Chondrocyte (in vitro differentiated cells): ENCODE measurements around the gene TPRG1. TPM values are rescaled to one million over a fixed set of nuclear protein-coding genes. Genes with fewer than 3 reads are reported as not detected.

Experiments used
- DNase-seq: peaks from one replicate; pipeline ENCODE4 v3.0.0; 2021; ENCODE audit warnings: mixed read lengths, low spot score
- H3K27ac Mint-ChIP-seq: one replicate; pipeline ENCODE4 v1.8.0; 2021; ENCODE audit warnings: mild to moderate bottlenecking, moderate library complexity, mixed read lengths; ENCODE audit not compliant: unreplicated experiment
- H3K27me3 Mint-ChIP-seq: 2 replicates; pipeline ENCODE4 v1.8.0; 2021; ENCODE audit warnings: low read depth, mixed read lengths
- H3K36me3 Mint-ChIP-seq: 2 replicates; pipeline ENCODE4 v1.8.0; 2021; ENCODE audit warnings: low read depth, mixed read lengths
- H3K4me1 Mint-ChIP-seq: 2 replicates; pipeline ENCODE4 v1.8.0; 2021; ENCODE audit warnings: low read depth, mild to moderate bottlenecking, mixed read lengths
- H3K4me3 Mint-ChIP-seq: one replicate; pipeline ENCODE4 v1.8.0; 2021; ENCODE audit warnings: mild to moderate bottlenecking, moderate library complexity, mixed read lengths; ENCODE audit not compliant: unreplicated experiment
- H3K9me3 Mint-ChIP-seq: 2 replicates; pipeline ENCODE4 v1.8.0; 2021; ENCODE audit warnings: low read depth, mixed read lengths
- total RNA-seq: library from RNA; stranded (reverse); gene quantifications from 3 replicates; pipeline ENCODE4 v1.2.1, GENCODE V29; 2021
- TF ChIP-seq, protein P1 (sequence below): fragments of 200-600 bp; sonication (generic); IDR thresholded peaks from 2 replicates; pipeline ENCODE4 v1.5.0; 2021; ENCODE audit warnings: antibody characterized with exemption, mild to moderate bottlenecking, moderate library complexity

TPRG1 gene
- total RNA-seq, 1 donor from 2014 or later: 1.3 TPM

- no peaks in the 10 kb centered on the region for H3K36me3 Mint-ChIP-seq
- peak overlapping the region; percentile 38 for H3K27ac Mint-ChIP-seq
- no peaks in the 10 kb centered on the region for H3K27me3 Mint-ChIP-seq
- H3K4me3 Mint-ChIP-seq: no peak overlapping the region
- TF ChIP-seq, protein P1, sequence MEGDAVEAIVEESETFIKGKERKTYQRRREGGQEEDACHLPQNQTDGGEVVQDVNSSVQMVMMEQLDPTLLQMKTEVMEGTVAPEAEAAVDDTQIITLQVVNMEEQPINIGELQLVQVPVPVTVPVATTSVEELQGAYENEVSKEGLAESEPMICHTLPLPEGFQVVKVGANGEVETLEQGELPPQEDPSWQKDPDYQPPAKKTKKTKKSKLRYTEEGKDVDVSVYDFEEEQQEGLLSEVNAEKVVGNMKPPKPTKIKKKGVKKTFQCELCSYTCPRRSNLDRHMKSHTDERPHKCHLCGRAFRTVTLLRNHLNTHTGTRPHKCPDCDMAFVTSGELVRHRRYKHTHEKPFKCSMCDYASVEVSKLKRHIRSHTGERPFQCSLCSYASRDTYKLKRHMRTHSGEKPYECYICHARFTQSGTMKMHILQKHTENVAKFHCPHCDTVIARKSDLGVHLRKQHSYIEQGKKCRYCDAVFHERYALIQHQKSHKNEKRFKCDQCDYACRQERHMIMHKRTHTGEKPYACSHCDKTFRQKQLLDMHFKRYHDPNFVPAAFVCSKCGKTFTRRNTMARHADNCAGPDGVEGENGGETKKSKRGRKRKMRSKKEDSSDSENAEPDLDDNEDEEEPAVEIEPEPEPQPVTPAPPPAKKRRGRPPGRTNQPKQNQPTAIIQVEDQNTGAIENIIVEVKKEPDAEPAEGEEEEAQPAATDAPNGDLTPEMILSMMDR: no peak
- H3K9me3 Mint-ChIP-seq: no peaks in the 10 kb centered on the region
- H3K4me1 Mint-ChIP-seq: peaks cover 22% of the 10 kb centered on the region
- DNase-seq: no peak
Observed at GRCh38 chr3:189132839-189133238, 38.9 kb upstream of the TPRG1 start.

DNA sequence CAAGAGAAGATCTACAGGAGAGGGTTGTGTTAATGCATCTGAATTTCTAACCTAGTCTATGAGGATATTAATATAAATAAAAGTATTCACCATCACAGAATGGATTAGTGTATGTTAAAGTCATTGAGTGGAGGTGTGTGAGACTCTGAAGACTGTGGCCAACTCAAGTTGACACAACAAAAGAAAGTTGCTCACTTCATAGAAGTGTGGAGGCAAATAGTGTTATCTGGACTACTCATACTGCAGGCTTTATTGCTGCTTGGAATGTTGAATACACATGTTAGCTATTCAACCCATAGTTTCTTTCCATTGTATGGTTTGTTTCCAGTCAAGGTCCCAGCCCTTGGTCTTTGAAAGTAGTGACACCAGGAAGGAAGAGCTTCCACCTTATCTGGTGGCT, 38.0 kb upstream of the TPRG1 start:
- no peak for DNase-seq
- H3K4me1 Mint-ChIP-seq: peaks cover 22% of the 10 kb centered on the region
- no peak overlapping the region for H3K4me3 Mint-ChIP-seq
- no peak overlapping the region for H3K27ac Mint-ChIP-seq
- H3K9me3 Mint-ChIP-seq: no peaks in the 10 kb centered on the region
- no peaks in the 10 kb centered on the region for H3K27me3 Mint-ChIP-seq
- H3K36me3 Mint-ChIP-seq: no peaks in the 10 kb centered on the region
- TF ChIP-seq, protein P1: no peak

DNA sequence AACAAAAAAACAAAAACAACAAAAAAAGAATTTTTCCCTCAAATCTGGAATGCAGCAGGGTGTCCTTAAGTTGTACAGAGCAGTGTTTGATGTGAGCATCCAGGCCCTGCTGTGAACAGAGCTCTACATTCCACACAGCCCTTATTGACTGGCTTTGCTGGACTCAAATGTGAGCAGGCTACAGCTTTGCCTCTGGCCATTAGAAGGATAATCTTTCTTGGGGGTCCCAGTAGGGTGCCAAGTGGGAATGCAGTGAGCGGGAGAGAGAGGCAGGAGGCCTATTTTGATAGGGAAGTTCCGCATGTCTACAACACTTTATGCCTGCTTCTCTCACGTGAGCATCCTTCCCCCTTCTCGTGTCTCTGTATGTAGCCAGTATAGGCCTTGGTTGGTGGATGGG, 34.4 kb upstream of the TPRG1 start:
- TF ChIP-seq, protein P1: no peak
- no peaks in the 10 kb centered on the region for H3K27me3 Mint-ChIP-seq
- DNase-seq: no peak
- no peaks in the 10 kb centered on the region for H3K9me3 Mint-ChIP-seq
- H3K4me3 Mint-ChIP-seq: no peak overlapping the region
- H3K36me3 Mint-ChIP-seq: peaks cover 1% of the 10 kb centered on the region
- peaks cover 12% of the 10 kb centered on the region for H3K4me1 Mint-ChIP-seq
- no peak overlapping the region for H3K27ac Mint-ChIP-seq

DNA sequence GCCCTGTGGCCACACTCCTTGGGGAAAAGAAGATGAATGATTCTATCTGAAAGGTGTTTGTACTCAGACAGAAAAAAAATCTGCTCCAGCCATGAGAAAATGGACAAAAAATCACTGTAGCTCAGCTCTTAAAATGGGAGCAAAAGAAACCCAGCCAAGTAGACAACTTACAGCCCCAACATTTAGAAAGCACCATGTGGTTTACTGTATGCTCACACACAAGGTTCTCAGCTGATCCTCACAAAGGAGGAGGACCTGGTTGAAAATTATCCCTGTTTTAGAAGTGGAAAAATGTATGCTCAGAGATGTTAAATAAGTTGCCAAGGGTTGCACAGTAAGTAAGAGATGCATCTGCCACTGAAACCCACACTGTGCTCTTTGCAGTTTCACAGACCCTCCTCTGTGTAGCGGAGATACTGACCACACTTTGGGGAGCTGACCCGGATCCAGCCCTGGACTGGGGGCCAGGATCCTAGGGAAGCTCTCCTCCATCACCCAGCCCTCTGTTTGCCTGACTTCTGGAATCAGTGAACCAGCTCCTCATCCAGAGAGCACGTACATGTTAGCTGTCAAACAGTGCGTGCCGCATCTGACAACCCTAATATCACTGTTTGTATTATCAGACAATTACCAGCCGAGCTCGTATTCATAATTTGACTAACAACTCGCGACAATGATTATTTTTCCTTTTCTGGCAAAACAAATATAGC, 32.7 kb upstream of the TPRG1 start:
- no peaks in the 10 kb centered on the region for H3K27me3 Mint-ChIP-seq
- TF ChIP-seq, protein P1: no peak
- no peak overlapping the region for H3K27ac Mint-ChIP-seq
- peaks cover 4% of the 10 kb centered on the region for H3K4me1 Mint-ChIP-seq
- no peaks in the 10 kb centered on the region for H3K9me3 Mint-ChIP-seq
- H3K36me3 Mint-ChIP-seq: peaks cover 1% of the 10 kb centered on the region
- no peak for DNase-seq
- no peak overlapping the region for H3K4me3 Mint-ChIP-seq

DNA sequence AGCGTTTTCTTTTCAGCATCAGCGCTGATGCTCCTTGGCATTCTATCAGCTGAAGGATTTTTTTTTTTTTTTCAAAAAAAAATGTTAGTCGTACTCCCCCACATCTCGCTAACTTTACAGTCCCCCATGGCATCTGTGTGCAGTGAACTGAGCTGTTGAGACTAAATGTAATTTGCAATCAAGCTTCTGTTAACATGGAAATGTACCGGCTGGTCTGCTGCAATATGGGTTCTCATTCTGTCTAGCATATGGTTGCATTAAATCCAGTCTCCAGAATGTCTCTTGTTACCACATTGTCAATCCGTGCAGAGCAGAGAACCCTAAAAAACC, 32.2 kb upstream of the TPRG1 start:
- Mint-ChIP-seq H3K9me3 (no peaks in the 10 kb centered on the region), H3K27me3 (no peaks in the 10 kb centered on the region), H3K4me1 (peaks cover 4% of the 10 kb centered on the region), H3K27ac (no peak overlapping the region), H3K4me3 (no peak overlapping the region), H3K36me3 (peaks cover 1% of the 10 kb centered on the region)
- DNase-seq: no peak
- TF ChIP-seq, protein P1: no peak
